ENCODE results near the gene ZNF385B.

Gene ZNF385B

DNA sequence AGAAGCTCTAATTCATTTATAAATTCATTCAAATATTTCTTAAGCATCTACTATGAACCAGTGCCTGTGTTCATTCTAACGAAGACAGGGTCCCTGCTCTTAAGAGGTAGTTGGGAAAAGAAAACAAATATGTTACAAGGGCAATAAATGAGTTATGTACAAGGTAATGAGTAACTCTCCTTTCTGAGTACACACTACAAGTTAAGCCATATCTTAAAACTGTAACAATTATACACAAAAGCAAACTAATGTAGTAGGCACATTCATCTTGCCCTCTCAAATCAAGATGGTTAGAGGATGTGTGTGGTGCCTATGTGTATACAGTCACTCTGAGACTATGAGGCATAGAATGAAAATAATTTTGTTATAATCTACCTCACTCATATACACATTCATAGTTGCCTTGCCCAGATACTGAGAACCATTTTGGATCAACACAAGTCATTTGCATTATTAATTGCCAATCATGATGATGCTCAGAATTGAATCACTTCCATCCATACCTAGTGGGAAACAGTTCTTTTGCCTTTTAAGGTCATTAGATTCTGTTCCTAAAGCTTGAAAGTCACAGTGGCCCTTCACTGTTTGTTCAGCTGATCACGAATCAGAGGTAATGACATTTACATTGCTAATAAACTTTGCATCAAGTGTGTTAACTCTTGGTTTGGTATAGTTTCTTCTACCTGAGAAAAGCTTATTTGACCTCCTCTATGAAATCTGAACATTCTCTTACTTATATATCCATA lies 283.1 kb downstream of the ZNF385B start:
- no peak for DNase-seq

DNA sequence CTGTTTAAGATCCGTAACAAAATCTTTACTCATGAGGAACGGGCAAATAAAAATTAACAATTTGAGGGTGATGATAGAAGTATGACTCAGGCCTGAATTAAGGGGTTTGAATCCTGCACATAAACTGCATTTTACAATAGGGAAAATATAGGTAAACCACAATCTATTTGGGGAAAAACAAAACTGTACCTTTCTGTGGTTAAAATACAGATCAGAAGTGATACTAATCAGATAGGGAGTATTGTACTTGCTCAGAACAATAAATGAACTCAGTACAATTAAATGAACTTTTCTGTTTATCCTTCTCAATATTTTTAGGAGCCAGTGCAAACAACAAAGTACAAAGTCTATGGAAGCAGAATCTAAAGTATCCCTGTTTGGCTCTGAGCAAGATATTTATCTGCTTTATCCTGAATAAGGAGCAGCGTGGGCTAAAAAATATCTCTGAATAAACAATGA lies 287.3 kb downstream of the ZNF385B start:
- no peak for DNase-seq

DNA sequence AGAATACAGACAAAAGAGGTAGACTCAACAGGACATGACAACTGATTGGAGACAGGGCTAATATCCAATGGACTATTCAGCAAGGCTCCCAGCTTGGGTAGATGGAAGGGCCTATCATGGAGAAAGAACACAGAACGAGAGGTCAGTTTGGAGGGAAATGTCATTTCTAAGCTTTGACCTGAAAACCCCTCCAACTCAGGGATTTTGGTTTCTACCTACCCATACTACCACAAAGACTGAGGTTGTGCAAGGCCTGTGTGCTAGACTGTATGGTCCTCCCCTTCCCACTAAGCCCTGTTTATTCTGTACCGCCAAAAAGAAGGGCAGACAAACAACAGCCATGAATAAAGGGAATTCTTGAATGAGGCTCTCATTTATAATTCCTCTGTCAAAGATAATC lies 288.9 kb downstream of the ZNF385B start:
- DNase-seq: no peak

DNA sequence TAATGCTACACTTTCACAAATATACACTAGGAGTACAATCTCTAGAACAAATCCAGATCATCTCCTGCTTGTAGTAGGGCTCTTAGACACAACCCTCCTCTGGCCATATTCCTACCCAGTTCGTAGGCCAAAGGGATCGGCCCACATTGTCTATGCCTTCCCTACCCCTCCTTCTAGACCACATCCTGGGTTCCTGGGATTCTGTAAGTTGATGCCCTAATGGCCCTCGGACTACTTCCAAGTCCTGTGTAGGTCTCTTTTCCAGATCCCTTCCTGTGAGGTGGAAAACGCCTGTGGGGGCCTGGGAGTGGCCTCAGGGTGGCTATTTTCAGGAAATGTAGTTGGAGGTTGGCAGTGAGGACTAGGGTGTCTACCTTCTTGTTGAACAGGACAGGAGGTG lies 289.7 kb downstream of the ZNF385B start:
- no peak for DNase-seq

DNA sequence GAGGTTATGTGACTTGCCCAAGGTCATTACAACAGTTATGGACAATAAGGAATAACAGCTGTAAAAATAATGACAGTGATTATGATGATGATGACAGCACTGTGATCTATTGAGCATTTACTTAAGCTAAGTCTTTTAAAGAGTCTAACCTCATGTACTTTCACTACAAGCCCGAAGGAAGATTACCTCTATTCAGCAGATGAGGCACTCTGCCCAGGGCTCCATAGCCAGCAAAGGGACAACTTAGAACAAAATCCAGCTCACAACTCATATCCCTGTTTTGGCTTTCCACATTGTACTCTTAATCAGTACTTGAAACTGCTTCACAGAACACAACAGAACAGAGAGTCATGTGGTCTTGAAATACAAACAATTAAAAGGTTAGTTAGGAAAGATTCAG lies 290.2 kb downstream of the ZNF385B start:
- no peak for DNase-seq

DNA sequence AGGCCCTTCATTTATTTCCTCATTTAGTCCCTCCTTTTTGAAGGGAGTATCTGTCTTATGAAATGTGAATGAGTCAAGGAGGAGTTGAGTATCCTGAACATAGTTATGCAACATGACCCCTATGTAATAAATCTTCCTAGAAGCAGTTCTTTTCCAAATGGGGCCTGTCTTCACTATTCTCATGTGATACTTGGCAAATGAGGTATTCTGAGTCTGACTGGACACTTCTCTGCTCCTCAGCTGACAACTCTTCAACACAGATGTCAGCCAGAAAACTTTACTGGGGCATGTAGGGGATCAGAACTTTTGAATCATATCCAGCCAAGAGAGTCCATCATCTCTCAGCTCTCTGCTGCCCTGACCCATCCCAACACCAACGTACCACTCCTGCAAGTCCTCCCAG lies 291.6 kb downstream of the ZNF385B start:
- DNase-seq: no peak

DNA sequence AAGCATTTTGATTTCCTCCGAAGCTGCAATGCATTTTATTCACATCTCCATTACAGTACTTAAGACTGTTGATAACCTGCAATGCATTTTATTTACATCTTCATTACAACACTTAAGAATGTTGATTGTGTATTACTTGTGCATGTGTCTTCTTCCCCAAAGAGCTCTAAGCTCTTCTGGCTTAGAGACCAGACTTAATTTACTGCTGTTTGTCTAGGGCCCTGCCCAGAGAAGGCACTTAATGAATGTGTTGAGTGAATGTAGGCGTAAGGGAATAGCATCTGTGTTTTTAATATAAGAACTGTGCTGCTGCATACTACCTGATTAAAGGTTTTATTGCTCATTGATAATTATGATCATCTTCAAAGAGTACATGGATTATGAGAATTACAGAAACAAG lies 295.6 kb downstream of the ZNF385B start:
- no peak for DNase-seq

DNA sequence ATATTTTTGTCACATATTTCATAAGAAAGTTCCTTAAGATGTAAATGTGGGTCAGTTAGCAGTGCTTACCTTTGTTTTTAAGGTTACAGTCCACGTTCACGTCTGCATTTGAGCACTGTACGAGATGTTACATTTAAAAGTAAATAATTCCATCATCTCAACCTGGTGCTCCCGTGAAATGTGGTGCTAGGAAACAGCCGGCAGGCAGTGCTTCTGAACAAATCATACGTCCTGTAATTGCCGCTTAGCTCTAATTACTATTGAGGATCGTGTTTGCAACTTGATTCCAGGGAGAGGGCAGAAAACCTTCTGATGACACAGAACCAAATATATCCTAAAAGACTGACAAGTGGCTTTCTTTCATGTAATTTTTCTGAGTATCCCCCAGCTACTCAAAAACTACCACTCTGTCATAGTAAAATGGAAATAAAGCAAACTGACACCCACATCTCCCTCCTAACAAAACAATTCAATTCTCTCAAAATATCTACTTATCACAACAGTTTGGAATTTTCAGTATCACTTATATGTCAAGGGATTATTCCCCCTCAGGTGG lies 299.0 kb downstream of the ZNF385B start:
- DNase-seq: no peak

DNA sequence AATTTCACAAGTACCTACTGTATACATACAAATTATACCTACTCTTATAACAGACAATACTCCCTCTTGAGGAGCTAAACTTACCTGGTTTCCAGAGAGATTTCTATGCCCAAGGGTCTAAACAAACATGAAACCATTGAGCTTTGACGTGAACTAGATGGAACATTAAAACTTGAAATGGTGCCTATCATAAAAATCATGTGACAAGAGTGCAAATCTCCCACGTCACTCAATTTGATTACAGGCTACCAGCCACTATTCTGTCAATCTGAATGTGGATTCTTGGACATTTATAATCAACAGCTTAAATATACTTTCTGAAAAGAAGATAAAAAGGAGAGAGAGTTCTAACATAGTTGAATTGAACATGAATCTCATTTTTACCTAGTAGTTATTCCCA lies 299.7 kb downstream of the ZNF385B start:
- DNase-seq: no peak

DNA sequence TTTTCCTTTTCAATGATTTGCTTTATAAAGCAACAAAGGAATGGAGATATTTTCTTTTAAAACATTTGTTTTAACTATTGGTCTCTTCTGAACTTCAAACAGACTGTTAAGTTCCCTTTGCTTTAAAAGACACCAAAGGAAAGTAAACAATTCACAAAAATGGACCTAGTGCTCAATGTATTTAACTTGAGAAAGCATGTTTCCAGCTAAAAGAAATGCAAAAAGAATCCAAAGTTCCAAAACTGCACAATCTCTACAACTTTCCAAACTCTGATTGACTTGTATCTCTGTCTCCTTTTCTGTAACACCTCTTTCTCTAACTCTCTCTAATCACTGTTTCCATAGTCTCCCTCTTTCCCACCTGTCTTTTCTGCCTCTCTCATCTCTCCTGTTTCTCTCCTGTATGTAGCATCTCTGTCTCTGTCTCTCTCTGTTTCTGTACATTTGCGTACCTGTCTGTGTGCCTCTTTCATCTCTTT lies 301.1 kb downstream of the ZNF385B start:
- DNase-seq: no peak

DNA sequence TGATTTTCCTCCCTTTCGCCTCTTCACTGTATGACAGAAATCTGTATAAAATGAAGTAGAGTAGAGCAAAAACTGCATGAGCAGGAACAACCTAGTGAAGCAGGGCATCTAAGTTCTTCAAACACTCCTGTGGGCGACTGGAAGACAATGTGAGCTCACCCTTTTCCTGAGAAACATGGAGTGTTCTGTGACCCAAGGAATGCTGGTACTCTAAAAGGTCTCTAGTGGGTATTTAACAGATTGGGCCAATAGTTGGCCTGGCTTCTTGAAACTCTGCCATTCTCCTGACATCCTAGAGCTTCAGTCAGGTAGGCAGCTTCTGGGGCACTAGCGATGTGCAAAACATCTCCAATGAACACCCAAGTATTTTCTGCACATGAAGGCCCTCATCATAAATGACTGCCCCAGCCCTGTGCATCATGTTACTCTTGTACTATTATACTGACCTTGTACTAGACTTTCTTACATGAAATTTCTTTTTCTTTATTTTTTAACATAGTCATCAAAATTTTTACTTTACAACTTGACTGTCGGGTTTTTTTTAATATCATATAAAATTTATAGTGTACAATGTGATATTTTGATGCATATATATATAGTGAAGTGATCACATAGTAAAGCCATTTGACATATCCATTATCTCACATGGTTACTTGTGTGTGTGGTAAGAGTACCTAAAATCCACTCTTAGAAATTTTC lies 302.2 kb downstream of the ZNF385B start:
- no peak for DNase-seq

DNA sequence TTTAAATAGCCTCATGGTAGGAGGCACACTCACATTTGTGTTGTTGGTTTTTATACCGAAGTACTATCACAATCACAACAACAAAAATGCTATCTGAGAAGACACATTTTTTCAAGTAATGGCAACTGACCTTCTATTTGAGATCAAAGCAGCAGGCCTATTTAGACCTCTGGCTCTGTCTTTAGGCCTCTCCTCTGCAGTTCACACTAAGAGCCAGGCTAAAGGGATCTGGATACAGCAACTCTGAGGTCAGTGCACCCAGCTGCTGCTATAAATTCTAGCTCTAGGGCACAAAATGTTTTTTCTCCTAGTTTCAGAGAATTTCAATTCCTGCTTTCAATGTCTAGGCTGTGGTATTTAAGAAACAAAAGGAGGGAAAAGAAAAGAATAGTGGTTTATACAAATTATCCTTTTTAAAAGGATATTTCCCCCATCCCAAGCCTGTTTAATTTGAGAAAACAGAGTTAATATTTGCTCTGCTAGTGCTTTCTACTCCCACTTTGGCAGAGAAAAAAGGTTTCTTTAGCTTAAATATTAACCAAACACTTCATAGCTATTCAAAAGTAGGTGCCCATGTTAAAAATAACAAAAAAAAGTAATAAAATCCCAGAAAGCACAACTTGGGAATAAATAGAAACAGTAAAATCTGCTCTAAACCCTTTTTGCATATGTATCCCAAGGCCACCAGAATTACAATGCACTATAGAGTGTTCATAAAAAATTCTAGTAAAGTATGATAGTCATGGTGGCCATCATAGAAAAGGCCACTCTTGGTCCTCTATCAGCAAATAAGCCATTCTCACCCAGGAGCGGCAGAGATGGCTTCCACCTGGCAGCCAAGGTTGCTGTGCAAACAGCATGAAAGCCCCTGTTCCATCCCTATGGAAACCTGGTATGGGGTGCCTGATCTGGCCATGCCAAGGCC lies 303.1 kb downstream of the ZNF385B start:
- no peak for DNase-seq

DNA sequence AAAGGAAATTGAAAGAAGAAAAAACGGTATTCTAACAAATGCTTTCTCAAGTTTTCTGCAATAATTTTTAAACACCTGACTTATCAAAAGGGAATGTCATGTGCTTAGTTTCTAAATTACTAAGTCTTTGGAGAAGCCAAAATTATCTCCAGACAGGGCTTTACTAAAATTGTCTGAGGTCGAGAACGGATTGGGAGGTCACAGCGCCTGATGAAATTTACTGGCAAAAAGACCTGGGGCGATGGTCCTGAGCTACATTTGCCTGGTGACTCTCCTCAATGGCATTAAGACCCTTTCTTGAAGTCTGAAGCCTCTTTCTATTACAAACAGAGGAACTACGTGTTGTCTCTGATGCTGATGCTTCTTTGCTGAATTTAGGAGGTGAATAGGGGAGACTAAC lies 305.0 kb downstream of the ZNF385B start:
- DNase-seq: no peak

DNA sequence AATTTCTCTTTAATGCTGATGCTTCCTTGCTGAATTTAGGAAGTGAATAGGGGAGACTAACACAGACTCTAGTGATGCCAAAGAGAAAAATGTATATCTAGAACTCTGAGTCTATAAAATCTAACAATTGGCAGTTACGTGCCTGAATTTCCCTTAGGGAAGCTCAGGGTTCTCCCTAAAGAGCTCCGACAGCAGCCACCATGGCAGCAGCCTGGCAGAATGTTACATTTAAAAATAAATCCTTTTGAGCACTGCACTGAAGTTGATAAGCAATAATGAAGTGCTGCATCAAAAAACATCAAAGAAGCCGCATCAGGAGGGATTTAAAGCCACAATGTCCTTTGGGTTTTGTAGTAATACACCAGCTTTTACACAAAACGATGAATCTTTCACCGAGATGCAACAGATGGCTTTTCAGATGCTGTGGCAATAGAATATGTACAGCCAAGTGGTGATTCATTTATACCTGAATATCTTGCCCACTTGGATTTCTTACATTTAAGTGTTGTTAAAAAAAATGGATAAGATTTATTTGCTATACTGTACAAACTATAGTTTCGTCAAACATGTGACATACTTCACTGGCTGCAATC lies 305.6 kb downstream of the ZNF385B start:
- no peak for DNase-seq

DNA sequence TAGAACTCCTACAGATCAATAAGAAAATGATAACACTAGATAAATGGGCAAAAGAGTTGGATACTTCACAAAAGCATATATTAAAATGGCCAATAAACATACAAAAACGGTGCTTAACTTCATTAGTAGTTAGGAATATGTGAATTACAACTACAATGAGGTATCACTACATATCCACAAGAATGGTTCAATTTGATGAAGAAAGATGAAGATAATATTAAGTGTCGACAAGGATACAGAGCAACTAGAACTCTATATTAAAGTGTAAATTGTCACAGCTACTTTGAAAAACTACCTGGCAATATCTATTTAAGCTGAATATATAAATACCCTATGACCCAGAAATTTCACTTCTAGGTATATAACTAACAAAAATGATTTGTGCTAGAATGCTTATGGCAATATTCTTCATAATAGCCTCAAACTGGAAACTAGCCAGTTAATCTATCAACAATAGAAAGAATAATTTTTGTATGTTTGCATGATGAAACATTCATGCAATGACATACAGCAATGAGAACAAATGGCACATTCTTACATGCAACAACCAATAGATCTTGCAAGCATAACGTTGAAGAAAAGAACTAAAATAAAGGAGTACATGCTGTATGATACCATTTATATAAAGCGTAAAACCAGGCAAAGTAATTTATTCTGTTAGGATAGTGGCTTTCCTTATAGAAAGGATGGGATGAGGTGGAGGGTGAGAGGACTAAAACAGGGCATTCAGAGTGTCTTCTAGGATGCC lies 306.6 kb downstream of the ZNF385B start:
- DNase-seq: no peak

DNA sequence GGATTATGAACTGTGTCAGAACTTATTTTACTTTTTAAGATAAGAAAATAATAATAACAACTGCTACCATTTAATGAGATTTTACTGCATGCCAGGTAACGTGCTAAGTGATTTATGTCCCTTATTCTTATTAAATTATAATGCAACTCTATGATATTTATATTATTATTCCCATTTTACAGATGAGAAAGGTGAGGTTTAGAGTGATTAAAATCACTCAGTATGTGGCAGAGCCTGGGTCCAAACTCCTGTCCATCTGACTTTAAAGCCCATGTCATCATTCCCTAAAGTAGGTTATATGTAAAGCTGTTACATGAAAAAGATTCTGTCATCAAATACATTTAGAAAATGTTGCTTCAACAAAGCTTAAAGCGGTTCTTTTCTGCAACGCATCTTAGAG lies 308.0 kb downstream of the ZNF385B start:
- no peak for DNase-seq

DNA sequence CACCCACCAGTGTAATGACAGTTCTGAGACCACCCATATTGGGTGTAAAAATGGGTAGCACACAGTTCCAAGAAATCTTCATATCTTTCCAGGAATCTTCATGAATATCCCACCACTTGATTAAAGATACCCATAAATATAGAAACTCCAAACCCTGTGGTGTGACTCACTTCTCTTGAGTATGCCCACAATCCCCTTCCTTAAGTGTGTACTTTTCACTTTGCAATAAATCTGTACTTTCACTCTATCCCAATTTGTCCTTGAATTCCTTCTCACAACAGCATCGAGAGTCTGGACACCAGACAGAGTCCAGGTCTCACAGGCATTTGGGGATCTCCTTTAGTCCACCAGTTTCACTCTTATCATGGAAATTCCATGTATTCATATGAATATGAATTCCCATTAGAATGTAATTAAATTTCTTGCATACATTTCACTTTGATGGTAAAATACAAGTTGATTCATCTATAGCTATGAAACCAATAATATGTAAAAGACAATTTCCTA lies 309.8 kb downstream of the ZNF385B start:
- no peak for DNase-seq

DNA sequence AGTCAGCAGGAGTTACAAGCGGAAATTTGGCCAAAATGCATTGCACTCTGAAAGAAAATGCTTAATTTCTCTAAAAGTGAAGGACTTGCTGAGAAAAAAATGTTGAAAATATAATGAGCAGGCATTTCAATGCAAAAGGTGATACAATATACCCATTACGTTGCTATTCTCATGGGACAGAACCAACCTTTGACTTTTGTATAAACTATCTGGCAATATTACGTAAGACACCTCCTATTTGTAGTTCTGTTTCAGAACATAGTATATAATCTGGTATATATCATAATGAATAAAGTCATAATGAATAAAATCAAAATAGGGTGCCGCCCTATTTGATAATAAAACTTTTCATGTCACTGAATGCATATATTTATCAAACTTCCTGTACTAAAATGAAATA lies 310.6 kb downstream of the ZNF385B start:
- DNase-seq: no peak

DNA sequence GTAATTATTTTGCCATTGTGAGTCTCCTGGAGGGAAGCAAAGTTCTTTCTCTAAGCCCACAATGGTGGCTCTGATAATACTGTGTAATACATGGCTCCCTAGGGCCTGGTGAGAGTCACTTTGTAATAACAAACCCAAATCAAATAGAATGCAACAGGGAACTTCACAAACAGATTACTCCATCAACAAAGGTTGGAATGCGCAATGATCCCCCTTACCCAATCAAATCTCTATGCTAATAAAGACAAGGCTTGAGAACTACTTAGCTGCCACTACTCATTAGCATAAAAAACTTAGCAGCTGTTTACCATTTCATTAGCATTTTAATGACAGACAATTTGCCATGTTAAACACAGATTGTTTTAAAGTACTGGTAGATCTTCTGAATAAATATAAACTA lies 311.2 kb downstream of the ZNF385B start:
- DNase-seq: no peak

DNA sequence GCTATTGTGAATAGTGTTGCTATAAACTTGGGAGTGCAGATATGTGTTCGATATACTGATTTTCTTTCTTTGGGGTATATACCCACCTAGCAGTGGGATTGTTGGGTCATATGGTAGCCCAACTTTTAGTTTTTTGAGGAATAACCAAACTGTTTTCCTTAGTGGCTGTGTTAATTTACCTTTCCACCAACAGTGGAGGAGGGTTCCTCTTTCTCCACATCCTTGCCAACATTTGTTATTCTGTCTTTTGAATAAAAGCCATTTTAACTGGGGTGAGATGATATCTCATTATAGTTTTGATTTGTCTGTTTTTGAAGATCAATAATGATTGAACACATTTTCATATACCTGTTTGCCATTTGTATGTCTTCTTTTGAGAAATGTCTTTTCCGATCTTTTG lies 314.8 kb downstream of the ZNF385B start:
- DNase-seq: no peak

DNA sequence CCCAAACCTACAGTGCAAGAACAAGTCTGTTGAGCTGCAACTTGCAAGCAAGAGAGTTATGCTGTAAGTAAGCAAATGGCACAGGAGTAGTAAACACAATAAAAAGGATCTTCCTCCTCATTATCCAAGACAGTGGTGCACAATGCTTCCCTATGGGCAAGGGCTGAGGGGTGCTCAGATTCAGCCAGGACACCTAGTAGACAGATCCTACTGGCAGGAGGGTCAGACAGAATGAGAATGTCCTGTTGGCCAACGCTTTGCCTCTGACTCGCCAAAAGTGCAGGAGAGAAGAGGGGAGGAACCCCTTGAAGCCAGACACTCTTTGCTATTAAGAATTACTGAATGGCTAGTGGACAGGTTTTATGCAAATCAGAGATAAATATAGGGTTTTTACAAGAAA lies 316.4 kb downstream of the ZNF385B start:
- no peak for DNase-seq
